GM23248 (cell line): ENCODE data around the gene APLF. TPM values are rescaled to one million over a fixed set of nuclear protein-coding genes. Genes with fewer than 3 reads are reported as not detected.
A peak's percentile ranks its signal among the peaks of the same experiment; 100 is the strongest.
"Not testable (repeated sequence)": the region's sequence is repeated elsewhere in the genome, so short reads cannot be mapped to it uniquely, and the experiment has no call there.

Source experiments
- DNase-seq: peaks from one replicate; pipeline ENCODE4 v3.0.0-alpha.2; 2015
- H2AFZ ChIP-seq: fragments of 200-600 bp; sonication (generic); 2 replicates; pipeline ENCODE4 v1.6.1; 2016; ENCODE audit warnings: antibody characterized with exemption
- H3F3A ChIP-seq: fragments of 200-600 bp; sonication (generic); 2 replicates; pipeline ENCODE4 v1.6.1; 2016; ENCODE audit warnings: mild to moderate bottlenecking, antibody characterized with exemption, mixed run types; ENCODE audit not compliant: insufficient read depth
- H3K27ac ChIP-seq: fragments of 200-600 bp; sonication (generic); 2 replicates; pipeline ENCODE4 v1.5.1; 2016; ENCODE audit warnings: mild to moderate bottlenecking
- H3K27me3 ChIP-seq: fragments of 200-600 bp; sonication (generic); replicated peaks from 2 replicates; pipeline ENCODE4 v1.6.1; 2016; ENCODE audit warnings: mild to moderate bottlenecking; ENCODE audit not compliant: insufficient read depth
- H3K36me3 ChIP-seq: fragments of 200-600 bp; sonication (generic); 2 replicates; pipeline ENCODE4 v1.6.1; 2016; ENCODE audit warnings: low read depth, mild to moderate bottlenecking
- H3K4me1 ChIP-seq: fragments of 200-600 bp; sonication (generic); 2 replicates; pipeline ENCODE4 v1.6.1; 2016; ENCODE audit warnings: mild to moderate bottlenecking; ENCODE audit not compliant: insufficient read depth
- H3K4me2 ChIP-seq: fragments of 200-600 bp; sonication (generic); one replicate; pipeline ENCODE4 v1.6.1; 2016; ENCODE audit warnings: mild to moderate bottlenecking; ENCODE audit not compliant: unreplicated experiment
- H3K4me3 ChIP-seq: fragments of 200-600 bp; sonication (generic); 2 replicates; pipeline ENCODE4 v1.5.1; 2016; ENCODE audit warnings: mild to moderate bottlenecking
- H3K79me2 ChIP-seq: fragments of 200-600 bp; sonication (generic); 2 replicates; pipeline ENCODE4 v1.6.1; 2016; ENCODE audit warnings: mild to moderate bottlenecking; ENCODE audit not compliant: insufficient read depth
- H3K9ac ChIP-seq: fragments of 200-600 bp; sonication (generic); 2 replicates; pipeline ENCODE4 v1.6.1; 2016; ENCODE audit warnings: mild to moderate bottlenecking
- H3K9me2 ChIP-seq: fragments of 200-600 bp; sonication (generic); 2 replicates; pipeline ENCODE4 v1.6.1; 2016; ENCODE audit warnings: mixed run types, mild to moderate bottlenecking, moderate library complexity; ENCODE audit not compliant: insufficient read depth
- H3K9me3 ChIP-seq: fragments of 200-600 bp; sonication (generic); one replicate; pipeline ENCODE4 v1.6.1; 2017; ENCODE audit warnings: low read depth
- H4K20me1 ChIP-seq: fragments of 200-600 bp; sonication (generic); 2 replicates; pipeline ENCODE4 v1.6.0; 2016; ENCODE audit not compliant: insufficient read depth
- EZH2 ChIP-seq: fragments of 200-600 bp; sonication (generic); IDR thresholded peaks from 2 replicates; pipeline ENCODE4 v1.6.1; 2018; ENCODE audit warnings: antibody characterized with exemption, mild to moderate bottlenecking; ENCODE audit not compliant: insufficient read depth, poor library complexity, severe bottlenecking
- EZH2phosphoT487 ChIP-seq: fragments of 200-600 bp; sonication (generic); IDR thresholded peaks from 2 replicates; pipeline ENCODE4 v1.6.1; 2018; ENCODE audit warnings: antibody characterized with exemption, moderate library complexity, mild to moderate bottlenecking, low read depth; ENCODE audit not compliant: insufficient read depth
- WGBS, 2 experiments: methylation state at CpG; one replicate each; pipeline ENCODE4 v1.1.6; 2015 to 2017; ENCODE audit warnings: low lambda C conversion rate in 2 of 2, low coverage in 1 of 2; ENCODE audit errors: missing lambda C conversion rate in 2 of 2; 5-methylcytosine and 5-hydroxymethylcytosine counted together
- in situ Hi-C: fragments of 300-500 bp; cut with MboI; formaldehyde crosslinking; loops from 2 replicates; pipeline ENCODE4 v1.15.0; 2020
- polyA plus RNA-seq: library from polyadenylated mRNA; unstranded; fragments of >200 nt; fragmentation: Nextera tagmentation; extraction: Ambion mirVana; gene quantifications from 2 replicates; pipeline ENCODE4 v1.2.1, GENCODE V29; 2016
- total RNA-seq: library from RNA; depleted of rRNA; stranded (reverse); fragments of >200 nt; shearing (Covaris generic); gene quantifications from 2 replicates; pipeline ENCODE4 v1.2.3, GENCODE V29; 2014

APLF gene
- total and polyA plus RNA-seq, 2 experiments from 2014 or later, result 3.6 to 4.0 TPM

DNA sequence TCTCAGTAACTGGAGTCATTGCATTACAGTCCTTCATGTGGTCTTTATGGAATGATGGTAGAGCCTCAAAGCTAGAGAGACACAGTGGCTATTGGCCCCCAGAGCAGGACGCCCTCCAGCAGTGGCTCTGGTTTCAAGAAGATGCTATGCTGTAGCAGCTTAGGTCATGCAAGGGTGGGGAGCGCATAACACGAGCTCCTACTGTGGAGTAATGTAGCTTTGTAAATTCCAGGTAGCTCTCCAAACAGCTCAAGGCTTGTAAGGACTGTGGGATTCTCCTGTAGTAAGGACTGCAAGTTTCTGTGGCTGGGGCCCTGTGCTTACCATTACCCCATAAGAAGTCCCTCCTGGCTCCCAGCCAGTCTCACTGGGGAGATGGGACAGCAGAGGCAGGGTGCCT, 15.6 kb downstream of the APLF start:
- Histone ChIP-seq H3K36me3 (no peaks in the 10 kb centered on the region), H3K79me2 (no peaks in the 10 kb centered on the region), H2AFZ (no peak overlapping the region), H3K9ac (no peak overlapping the region), H3K4me2 (no peak overlapping the region), H3K4me3 (no peak overlapping the region), H3K4me1 (peaks cover 4% of the 10 kb centered on the region; the same call in 1 of the 2 replicates), H4K20me1 (no peaks in the 10 kb centered on the region), H3K27ac (no peak overlapping the region), H3K9me3 (no peaks in the 10 kb centered on the region), H3K9me2 (no peaks in the 10 kb centered on the region), H3F3A (no peaks in the 10 kb centered on the region), H3K27me3 (no peaks in the 10 kb centered on the region)
- 76 to 87% methylated on average over 3 of the region's 3 CpGs for WGBS, 2 experiments
- DNase-seq, result no peak
- in situ Hi-C loops, result loop anchor here (10.0 to 25.0 kb wide), 2 partner anchors 229 to 432 kb away; no protein-coding TSS in a partner anchor
- TF ChIP-seq EZH2, result no peak
- TF ChIP-seq EZH2phosphoT487, result no peak

- Histone ChIP-seq H3K9me2 (no peaks in the 10 kb centered on the region), H3K9ac (no peak overlapping the region), H3K36me3 (no peaks in the 10 kb centered on the region), H3F3A (no peaks in the 10 kb centered on the region), H3K27me3 (no peaks in the 10 kb centered on the region), H3K79me2 (no peaks in the 10 kb centered on the region), H3K27ac (no peak overlapping the region), H3K4me1 (peaks cover 4% of the 10 kb centered on the region; the same call in 1 of the 2 replicates), H3K9me3 (no peaks in the 10 kb centered on the region), H3K4me2 (peak overlapping the region; percentile 42), H2AFZ (0 out of 2 replicates have a peak overlapping the region, but pooled peaks have one; percentile 33), H4K20me1 (no peaks in the 10 kb centered on the region), H3K4me3 (no peak overlapping the region)
- in situ Hi-C loops, result loop anchor here (10.0 to 25.0 kb wide), 2 partner anchors 224 to 427 kb away; no protein-coding TSS in a partner anchor
- 35 to 38% methylated on average over 3 of the region's 3 CpGs for WGBS, 2 experiments
- peak; percentile 55 for DNase-seq
- TF ChIP-seq EZH2phosphoT487 (no peak), EZH2 (no peak)
Measured at GRCh38 chr2:68487773-68488355, 20.5 kb downstream of the APLF start.

DNA sequence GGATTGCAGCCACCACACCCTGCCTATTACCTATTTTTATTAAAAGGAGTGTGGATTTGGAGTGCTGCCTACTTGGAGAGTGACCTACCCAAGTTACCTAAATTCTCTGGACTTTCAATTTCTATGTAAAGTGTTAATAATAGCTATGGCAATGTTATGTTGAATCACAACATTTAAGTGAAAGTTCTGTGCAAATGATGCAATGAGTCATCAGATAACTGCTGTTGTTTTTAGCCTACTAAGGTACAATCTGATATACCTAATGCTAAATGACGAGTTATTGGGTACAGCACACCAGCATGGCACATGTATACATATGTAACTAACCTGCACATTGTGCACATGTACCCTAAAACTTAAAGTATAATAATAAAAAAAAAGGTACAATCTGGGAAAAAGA, 21.2 kb downstream of the APLF start:
- not testable (repeated sequence) for H3K9ac ChIP-seq, H3K4me2 ChIP-seq, H4K20me1 ChIP-seq, H3K9me3 ChIP-seq, H2AFZ ChIP-seq, H3K4me1 ChIP-seq, H3K79me2 ChIP-seq, H3K27me3 ChIP-seq, H3K27ac ChIP-seq, H3K36me3 ChIP-seq, H3K4me3 ChIP-seq, H3F3A ChIP-seq, H3K9me2 ChIP-seq
- peak; percentile 44 for DNase-seq
- in situ Hi-C loops, result loop anchor here (10.0 to 25.0 kb wide), 2 partner anchors 224 to 426 kb away; no protein-coding TSS in a partner anchor
- 85 to 86% methylated on average over 1 of the region's 1 CpG for WGBS, 2 experiments

DNA sequence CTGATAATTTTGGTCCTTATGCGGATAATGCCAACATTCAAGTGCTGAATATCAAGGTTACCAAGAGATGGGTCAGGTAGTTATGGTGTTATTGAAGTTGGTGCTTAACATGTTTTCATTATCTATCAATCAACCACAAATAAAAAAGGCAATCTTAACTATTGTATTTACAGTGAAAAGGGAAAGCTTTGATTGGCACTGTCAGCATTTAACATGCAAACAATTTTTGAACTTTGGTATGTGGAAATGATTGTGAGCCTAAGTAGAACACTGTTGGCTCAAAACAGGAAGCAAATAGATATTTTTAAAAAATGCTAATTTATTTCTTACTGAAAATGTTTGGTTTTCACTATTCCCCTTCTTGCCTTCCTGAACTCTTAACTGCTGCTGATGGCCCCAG, 21.9 kb downstream of the APLF start:
- Histone ChIP-seq H2AFZ (no peak overlapping the region), H3K9me2 (no peaks in the 10 kb centered on the region), H3K9me3 (no peaks in the 10 kb centered on the region), H3K27ac (no peak overlapping the region), H3F3A (no peaks in the 10 kb centered on the region), H3K79me2 (no peaks in the 10 kb centered on the region), H3K27me3 (no peaks in the 10 kb centered on the region), H3K36me3 (no peaks in the 10 kb centered on the region), H3K4me1 (peaks cover 4% of the 10 kb centered on the region; the same call in 1 of the 2 replicates), H3K4me3 (no peak overlapping the region), H3K4me2 (no peak overlapping the region), H4K20me1 (no peaks in the 10 kb centered on the region), H3K9ac (no peak overlapping the region)
- WGBS, 2 experiments, result 96 to 100% methylated on average over 1 of the region's 1 CpG
- in situ Hi-C loops, result loop anchor here (10.0 to 25.0 kb wide), 2 partner anchors 223 to 426 kb away; no protein-coding TSS in a partner anchor
- DNase-seq, result no peak
- TF ChIP-seq EZH2, result no peak
- TF ChIP-seq EZH2phosphoT487, result no peak

DNA sequence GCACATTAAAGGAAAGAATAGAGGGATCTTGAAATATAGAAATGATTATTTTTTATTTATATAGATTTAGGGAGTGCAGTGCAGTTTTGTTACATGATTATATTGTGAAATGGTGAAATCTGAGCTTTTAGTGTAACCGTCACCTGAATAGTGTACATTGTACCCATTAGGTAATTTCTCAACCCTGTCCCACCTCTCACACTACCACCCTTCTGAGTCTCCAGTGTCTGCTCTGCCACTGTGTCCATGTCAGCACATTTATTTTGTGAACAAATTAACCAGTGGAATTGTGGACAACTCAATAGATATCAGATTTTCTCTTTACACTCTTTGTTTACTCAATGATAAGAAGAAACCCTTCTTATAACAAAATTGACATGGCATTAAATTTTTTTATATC, 24.2 kb downstream of the APLF start:
- Histone ChIP-seq H3K4me3 (no peak overlapping the region), H3K27me3 (no peaks in the 10 kb centered on the region), H3K4me1 (peaks cover 4% of the 10 kb centered on the region; the same call in 1 of the 2 replicates), H3K9ac (no peak overlapping the region), H3F3A (no peaks in the 10 kb centered on the region), H4K20me1 (no peaks in the 10 kb centered on the region), H3K36me3 (no peaks in the 10 kb centered on the region), H3K9me3 (no peaks in the 10 kb centered on the region), H3K27ac (no peak overlapping the region), H2AFZ (no peak overlapping the region), H3K4me2 (no peak overlapping the region), H3K9me2 (no peaks in the 10 kb centered on the region), H3K79me2 (no peaks in the 10 kb centered on the region)
- no peak for DNase-seq
- in situ Hi-C loops, result loop anchor here (25.0 kb wide), 1 partner anchor 221 kb away; no protein-coding TSS in a partner anchor
- TF ChIP-seq EZH2 (no peak), EZH2phosphoT487 (no peak)
- WGBS, 2 experiments, result 95 to 98% methylated on average over 1 of the region's 1 CpG
